ENCODE data around the gene TTC28. TPM values are rescaled to one million over a fixed set of nuclear protein-coding genes. Genes with fewer than 3 reads are reported as not detected.
A peak's percentile ranks its signal among the peaks of the same experiment; 100 is the strongest.

TTC28 gene
- total RNA-seq, 1 experiment from 2014 or later: not detected

GRCh38 chr22:27959335-27960090 lies 720.1 kb downstream of the TTC28 start:
- Mint-ChIP-seq H3K36me3 (ENCODE audit: insufficient read depth, unreplicated experiment) (peaks cover 4% of the 10 kb centered on the region), H3K27ac (ENCODE audit: low read depth, unreplicated experiment) (no peak overlapping the region), H3K9me3 (ENCODE audit: unreplicated experiment) (no peaks in the 10 kb centered on the region), H3K27me3 (ENCODE audit: insufficient read depth, unreplicated experiment) (no peaks in the 10 kb centered on the region), H3K4me3 (ENCODE audit: unreplicated experiment) (no peak overlapping the region), H3K4me1 (ENCODE audit: insufficient read depth, unreplicated experiment) (no peaks in the 10 kb centered on the region)
- TF ChIP-seq CTCF (IDR thresholded peaks at IDR 0.05; ENCODE audit: unreplicated experiment): no peak
- POLR2A ChIA-PET: interaction anchor here (1.0 kb wide), 1 partner anchor 12 kb away, joined by 3 read pairs; no protein-coding TSS in a partner anchor
- CTCF ChIA-PET: interaction anchor here (0.7 to 1.2 kb wide), 3 partner anchors 9 to 60 kb away, joined by 3 read pairs; no protein-coding TSS in a partner anchor
- intact Hi-C loops (cut with micrococcal nuclease): no loop called here
- no peak for DNase-seq (ENCODE audit: unreplicated experiment)
- no TSS peak for BruUV-seq (replicated peaks)

- CTCF ChIA-PET: interaction anchor here (0.8 kb wide), 1 partner anchor 71 kb away, joined by 3 read pairs; no protein-coding TSS in a partner anchor
- H3K27me3 Mint-ChIP-seq (ENCODE audit: insufficient read depth, unreplicated experiment): no peaks in the 10 kb centered on the region
- peaks cover 4% of the 10 kb centered on the region for H3K36me3 Mint-ChIP-seq (ENCODE audit: insufficient read depth, unreplicated experiment)
- H3K9me3 Mint-ChIP-seq (ENCODE audit: unreplicated experiment): no peaks in the 10 kb centered on the region
- no peak for TF ChIP-seq CTCF (IDR thresholded peaks at IDR 0.05; ENCODE audit: unreplicated experiment)
- intact Hi-C loops (cut with micrococcal nuclease): no loop called here
- DNase-seq (ENCODE audit: unreplicated experiment): no peak
- no peak overlapping the region for H3K27ac Mint-ChIP-seq (ENCODE audit: low read depth, unreplicated experiment)
- peaks cover 11% of the 10 kb centered on the region for H3K4me1 Mint-ChIP-seq (ENCODE audit: insufficient read depth, unreplicated experiment)
- POLR2A ChIA-PET: interaction anchor here (0.7 to 1.2 kb wide), 3 partner anchors 10 to 33 kb away, joined by 3 to 4 read pairs (median 4); partner anchors contain the start of gene PITPNB
- no peak overlapping the region for H3K4me3 Mint-ChIP-seq (ENCODE audit: unreplicated experiment)
- BruUV-seq (replicated peaks): no TSS peak
Measured at GRCh38 chr22:27952779-27953178, 726.9 kb downstream of the TTC28 start.

DNA sequence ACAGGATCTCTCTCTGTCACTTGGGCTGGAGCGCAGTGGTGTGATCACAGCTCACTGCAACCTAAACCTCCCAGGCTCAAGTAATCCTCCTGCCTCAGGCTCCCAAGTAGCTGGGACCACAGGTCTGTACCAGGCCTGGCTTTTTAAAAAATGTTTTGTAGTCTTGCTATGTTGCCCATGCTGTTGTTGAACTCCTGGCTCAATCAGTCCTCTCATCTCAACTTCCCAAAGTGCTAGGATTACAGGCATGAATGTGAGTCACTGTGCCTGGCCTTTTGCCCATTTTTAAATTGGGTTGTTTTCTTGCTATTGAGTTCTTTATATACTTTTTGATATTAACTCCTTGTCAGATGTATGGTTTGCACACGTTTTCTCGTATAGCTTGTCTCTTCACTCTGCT lies 727.5 kb downstream of the TTC28 start:
- Mint-ChIP-seq H3K9me3 (ENCODE audit: unreplicated experiment) (no peaks in the 10 kb centered on the region), H3K27me3 (ENCODE audit: insufficient read depth, unreplicated experiment) (no peaks in the 10 kb centered on the region), H3K4me1 (ENCODE audit: insufficient read depth, unreplicated experiment) (peaks cover 11% of the 10 kb centered on the region), H3K4me3 (ENCODE audit: unreplicated experiment) (no peak overlapping the region), H3K27ac (ENCODE audit: low read depth, unreplicated experiment) (no peak overlapping the region), H3K36me3 (ENCODE audit: insufficient read depth, unreplicated experiment) (peaks cover 4% of the 10 kb centered on the region)
- POLR2A ChIA-PET: interaction anchor here (0.7 to 1.2 kb wide), 2 partner anchors 16 to 22 kb away, joined by 3 read pairs; no protein-coding TSS in a partner anchor
- DNase-seq (ENCODE audit: unreplicated experiment): peak; percentile 68
- no TSS peak for BruUV-seq (replicated peaks)
- intact Hi-C loops (cut with micrococcal nuclease): no loop called here
- no peak for TF ChIP-seq CTCF (IDR thresholded peaks at IDR 0.05; ENCODE audit: unreplicated experiment)
- CTCF ChIA-PET: interaction anchor here (0.8 kb wide), 1 partner anchor 71 kb away, joined by 3 read pairs; no protein-coding TSS in a partner anchor

DNA sequence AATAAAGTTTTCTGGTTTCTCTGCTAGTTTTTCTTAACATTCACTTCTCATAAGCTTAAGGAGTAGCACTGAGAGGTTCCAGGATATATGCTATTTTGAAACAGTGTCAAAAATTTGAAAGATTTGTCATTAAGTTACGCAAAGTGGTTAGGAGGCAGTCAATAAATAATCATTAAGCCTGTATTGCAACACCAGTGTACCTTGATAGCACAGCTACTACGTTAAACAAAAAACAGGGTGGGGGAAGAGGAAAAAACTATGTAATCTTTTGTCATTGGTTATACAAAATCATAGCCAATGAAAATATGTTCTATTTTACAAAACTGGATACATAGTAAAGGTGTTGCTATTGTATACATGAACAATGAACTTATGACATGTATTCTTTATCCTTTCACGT lies 730.2 kb downstream of the TTC28 start:
- H3K36me3 Mint-ChIP-seq (ENCODE audit: insufficient read depth, unreplicated experiment): no peaks in the 10 kb centered on the region
- DNase-seq (ENCODE audit: unreplicated experiment): no peak
- H3K9me3 Mint-ChIP-seq (ENCODE audit: unreplicated experiment): no peaks in the 10 kb centered on the region
- no peak overlapping the region for H3K4me3 Mint-ChIP-seq (ENCODE audit: unreplicated experiment)
- POLR2A ChIA-PET: interaction anchor here (1.1 kb wide), 1 partner anchor 30 kb away, joined by 3 read pairs; the partner anchor contains the start of gene PITPNB
- H3K27ac Mint-ChIP-seq (ENCODE audit: low read depth, unreplicated experiment): no peak overlapping the region
- BruUV-seq (replicated peaks): no TSS peak
- intact Hi-C loops (cut with micrococcal nuclease): no loop called here
- TF ChIP-seq CTCF (IDR thresholded peaks at IDR 0.05; ENCODE audit: unreplicated experiment): no peak
- no peaks in the 10 kb centered on the region for H3K27me3 Mint-ChIP-seq (ENCODE audit: insufficient read depth, unreplicated experiment)
- peaks cover 11% of the 10 kb centered on the region for H3K4me1 Mint-ChIP-seq (ENCODE audit: insufficient read depth, unreplicated experiment)
- CTCF ChIA-PET: interaction anchor here (0.9 kb wide), 2 partner anchors 48 to 61 kb away, joined by 3 read pairs; no protein-coding TSS in a partner anchor
